ENCODE data around the gene FRAS1.
"Not testable (repeated sequence)": the region's sequence is repeated elsewhere in the genome, so short reads cannot be mapped to it uniquely, and the experiment has no call there.

The FRAS1 gene

GRCh38 chr4:78265006-78265405 lies 207.9 kb downstream of the FRAS1 start:
- TF ChIP-seq, protein P1, sequence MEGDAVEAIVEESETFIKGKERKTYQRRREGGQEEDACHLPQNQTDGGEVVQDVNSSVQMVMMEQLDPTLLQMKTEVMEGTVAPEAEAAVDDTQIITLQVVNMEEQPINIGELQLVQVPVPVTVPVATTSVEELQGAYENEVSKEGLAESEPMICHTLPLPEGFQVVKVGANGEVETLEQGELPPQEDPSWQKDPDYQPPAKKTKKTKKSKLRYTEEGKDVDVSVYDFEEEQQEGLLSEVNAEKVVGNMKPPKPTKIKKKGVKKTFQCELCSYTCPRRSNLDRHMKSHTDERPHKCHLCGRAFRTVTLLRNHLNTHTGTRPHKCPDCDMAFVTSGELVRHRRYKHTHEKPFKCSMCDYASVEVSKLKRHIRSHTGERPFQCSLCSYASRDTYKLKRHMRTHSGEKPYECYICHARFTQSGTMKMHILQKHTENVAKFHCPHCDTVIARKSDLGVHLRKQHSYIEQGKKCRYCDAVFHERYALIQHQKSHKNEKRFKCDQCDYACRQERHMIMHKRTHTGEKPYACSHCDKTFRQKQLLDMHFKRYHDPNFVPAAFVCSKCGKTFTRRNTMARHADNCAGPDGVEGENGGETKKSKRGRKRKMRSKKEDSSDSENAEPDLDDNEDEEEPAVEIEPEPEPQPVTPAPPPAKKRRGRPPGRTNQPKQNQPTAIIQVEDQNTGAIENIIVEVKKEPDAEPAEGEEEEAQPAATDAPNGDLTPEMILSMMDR (conservative IDR thresholded peaks at IDR 0.05; ENCODE audit: low read depth, low read length), result no peak
- no peak overlapping the region for H3K4me3 ChIP-seq (ENCODE audit: low read depth, low read length)
- no peak for DNase-seq (ENCODE audit: low read depth)

- TF ChIP-seq, protein P1 (conservative IDR thresholded peaks at IDR 0.05; ENCODE audit: low read depth, low read length), result no peak
- H3K4me3 ChIP-seq (ENCODE audit: low read depth, low read length), result no peak overlapping the region
- DNase-seq (ENCODE audit: low read depth), result no peak
Observed at GRCh38 chr4:78267790-78268189, 210.7 kb downstream of the FRAS1 start.

DNA sequence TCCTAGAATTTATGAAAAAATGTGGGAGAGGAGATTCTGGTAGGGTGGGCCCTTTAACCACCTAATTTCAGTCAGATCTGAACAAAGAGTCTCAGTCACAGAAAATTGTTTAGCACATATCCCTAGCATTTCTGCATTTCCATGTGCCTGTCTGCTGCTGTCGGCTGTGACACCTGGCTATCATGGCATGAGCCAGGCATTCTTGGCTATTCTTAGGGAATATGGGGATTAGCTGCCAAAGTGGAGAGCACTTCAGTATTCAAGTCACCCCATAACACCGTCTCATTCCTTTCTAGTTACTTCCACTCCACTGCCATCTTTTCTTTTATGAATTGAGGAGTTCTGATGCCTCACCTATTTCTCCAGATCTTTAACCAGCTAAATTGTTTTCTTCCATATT lies 211.5 kb downstream of the FRAS1 start:
- H3K4me3 ChIP-seq (ENCODE audit: low read depth, low read length), result no peak overlapping the region
- no peak for DNase-seq (ENCODE audit: low read depth)
- TF ChIP-seq, protein P1 (conservative IDR thresholded peaks at IDR 0.05; ENCODE audit: low read depth, low read length), result no peak

GRCh38 chr4:78275450-78275849 lies 218.3 kb downstream of the FRAS1 start:
- H3K4me3 ChIP-seq (ENCODE audit: low read depth, low read length); DNase-seq (ENCODE audit: low read depth): not testable (repeated sequence)

DNA sequence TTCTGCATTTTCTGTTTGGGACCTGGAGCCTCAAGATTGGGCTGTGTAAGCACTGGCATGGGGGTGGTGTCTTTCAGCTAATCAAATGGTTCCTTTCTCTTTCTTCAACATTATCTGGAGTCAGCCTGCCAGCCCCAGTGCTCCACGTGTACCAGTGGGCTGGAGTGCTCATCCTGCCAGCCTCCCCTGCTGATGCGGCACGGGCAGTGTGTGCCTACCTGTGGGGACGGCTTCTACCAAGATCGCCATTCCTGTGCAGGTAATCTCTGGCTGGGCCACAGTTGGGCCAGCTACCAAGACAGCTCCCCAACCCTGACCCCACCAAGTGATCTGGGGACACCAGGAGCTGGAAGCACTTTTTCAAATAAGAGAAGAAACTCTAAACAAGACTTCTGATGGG lies 229.2 kb downstream of the FRAS1 start:
- H3K4me3 ChIP-seq (ENCODE audit: low read depth, low read length), result no peak overlapping the region
- TF ChIP-seq, protein P1 (conservative IDR thresholded peaks at IDR 0.05; ENCODE audit: low read depth, low read length), result no peak
- DNase-seq (ENCODE audit: low read depth), result no peak

DNA sequence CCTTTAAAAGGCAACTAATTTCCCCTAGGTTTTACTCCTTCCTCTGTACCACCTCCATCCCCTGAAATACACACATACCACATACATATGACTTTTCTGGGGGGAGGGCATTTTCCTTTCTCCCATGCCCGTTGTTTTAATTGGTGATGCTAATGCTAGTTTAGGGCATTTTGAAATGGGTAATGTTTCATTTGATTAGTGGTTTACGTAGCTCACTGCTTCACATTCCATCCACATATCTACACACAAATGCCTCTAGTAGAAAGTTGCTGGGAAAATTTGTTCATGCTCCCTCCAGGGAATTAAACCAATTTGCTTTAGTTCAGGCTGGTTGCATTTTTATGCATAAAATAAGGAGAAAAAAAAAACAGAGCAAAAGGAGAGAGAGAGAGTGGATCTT lies 231.2 kb downstream of the FRAS1 start:
- no peak overlapping the region for H3K4me3 ChIP-seq (ENCODE audit: low read depth, low read length)
- TF ChIP-seq, protein P1 (conservative IDR thresholded peaks at IDR 0.05; ENCODE audit: low read depth, low read length), result no peak
- peak; percentile 52 for DNase-seq (ENCODE audit: low read depth)

GRCh38 chr4:78291277-78291676 lies 234.2 kb downstream of the FRAS1 start:
- H3K4me3 ChIP-seq (ENCODE audit: low read depth, low read length), result no peak overlapping the region
- DNase-seq (ENCODE audit: low read depth), result no peak
- TF ChIP-seq, protein P1 (conservative IDR thresholded peaks at IDR 0.05; ENCODE audit: low read depth, low read length), result no peak

DNA sequence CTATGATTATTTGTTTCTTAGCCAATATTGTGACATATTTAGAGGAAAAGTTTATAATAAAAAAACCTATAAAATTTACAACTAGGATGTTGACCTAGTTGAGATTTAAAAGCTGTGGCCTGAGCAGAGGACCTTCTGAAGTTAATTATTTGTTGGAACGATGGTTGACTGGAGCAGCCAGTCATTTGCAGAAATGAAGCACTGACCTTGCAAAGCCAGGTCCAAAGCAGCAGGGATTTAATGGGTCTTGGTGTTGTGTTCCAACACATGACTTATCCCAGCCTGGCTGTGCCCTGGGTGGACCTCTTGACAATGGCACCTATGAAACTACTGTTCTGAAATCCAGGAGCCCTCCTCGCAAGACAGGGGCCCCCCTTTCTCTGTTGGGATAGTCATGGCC lies 235.2 kb downstream of the FRAS1 start:
- TF ChIP-seq, protein P1 (conservative IDR thresholded peaks at IDR 0.05; ENCODE audit: low read depth, low read length), result no peak
- H3K4me3 ChIP-seq (ENCODE audit: low read depth, low read length), result no peak overlapping the region
- DNase-seq (ENCODE audit: low read depth), result no peak

Measured in choroid plexus epithelial cell (primary cell).